ENCODE measurements around the gene MAG. TPM values are rescaled to one million over a fixed set of nuclear protein-coding genes. Genes with fewer than 3 reads are reported as not detected.

Gene MAG
- total RNA-seq, 1 donor, result not detected

- no peak for DNase-seq (ENCODE audit: low read depth)
- H3K4me3 ChIP-seq (ENCODE audit: low read depth, low read length), result no peak overlapping the region
- TF ChIP-seq CTCF (IDR thresholded peaks at IDR 0.05; ENCODE audit: insufficient read depth, low read length), result no peak
Measured at GRCh38 chr19:35310811-35311465, 19.0 kb downstream of the MAG start.

GRCh38 chr19:35311901-35312665, 20.1 kb downstream of the MAG start:
- H3K4me3 ChIP-seq (ENCODE audit: low read depth, low read length), result no peak overlapping the region
- DNase-seq (ENCODE audit: low read depth), result no peak
- TF ChIP-seq CTCF (IDR thresholded peaks at IDR 0.05; ENCODE audit: insufficient read depth, low read length), result no peak

GRCh38 chr19:35313587-35313986, 21.6 kb downstream of the MAG start:
- no peak for DNase-seq (ENCODE audit: low read depth)
- no peak overlapping the region for H3K4me3 ChIP-seq (ENCODE audit: low read depth, low read length)
- TF ChIP-seq CTCF (IDR thresholded peaks at IDR 0.05; ENCODE audit: insufficient read depth, low read length), result no peak

GRCh38 chr19:35314031-35314430, 22.1 kb downstream of the MAG start:
- H3K4me3 ChIP-seq (ENCODE audit: low read depth, low read length), result no peak overlapping the region
- no peak for DNase-seq (ENCODE audit: low read depth)
- TF ChIP-seq CTCF (IDR thresholded peaks at IDR 0.05; ENCODE audit: insufficient read depth, low read length), result no peak

GRCh38 chr19:35314858-35315470, 23.0 kb downstream of the MAG start:
- TF ChIP-seq CTCF (IDR thresholded peaks at IDR 0.05; ENCODE audit: insufficient read depth, low read length), result no peak
- DNase-seq (ENCODE audit: low read depth), result no peak
- no peak overlapping the region for H3K4me3 ChIP-seq (ENCODE audit: low read depth, low read length)

- no peak for TF ChIP-seq CTCF (IDR thresholded peaks at IDR 0.05; ENCODE audit: insufficient read depth, low read length)
- H3K4me3 ChIP-seq (ENCODE audit: low read depth, low read length), result no peak overlapping the region
- DNase-seq (ENCODE audit: low read depth), result no peak
Measured at GRCh38 chr19:35315883-35316282, 23.9 kb downstream of the MAG start.
